22Rv1 (cell line): ENCODE measurements around the gene PNMA1.

Experiments used
- ZFX ChIP-seq: fragments of 450-650 bp; IDR thresholded peaks from 2 replicates; pipeline ENCODE4 v1.6.1; 2017; ENCODE audit warnings: antibody characterized with exemption, borderline replicate concordance
- TF ChIP-seq, protein P1 (sequence below): fragments of 450-650 bp; IDR thresholded peaks from 2 replicates; pipeline ENCODE4 v1.5.1; 2017; ENCODE audit warnings: mild to moderate bottlenecking

DNA sequence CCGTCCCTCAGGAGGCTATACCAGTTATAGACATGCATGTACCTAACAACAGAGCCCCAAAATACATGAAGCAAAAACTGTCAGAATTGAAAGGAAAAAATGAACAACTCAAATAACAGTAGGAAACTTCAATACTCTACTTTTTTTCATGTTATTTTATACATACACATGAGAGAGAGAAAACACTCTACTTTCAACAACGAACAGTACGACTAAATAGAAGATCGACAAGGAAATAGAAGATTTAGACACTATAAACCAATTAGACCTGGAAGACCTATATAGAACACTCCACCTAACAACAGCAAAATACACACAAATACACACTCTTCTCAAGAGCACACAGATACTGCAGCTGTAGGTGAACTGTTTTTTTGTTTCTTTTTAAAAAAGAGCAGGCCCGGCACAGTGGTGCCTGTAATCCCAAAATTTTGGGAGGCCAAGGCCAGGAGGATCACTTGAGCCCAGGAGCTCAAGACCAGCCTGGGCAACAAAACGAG is 34.7 kb upstream of the PNMA1 start:
- TF ChIP-seq, protein P1, sequence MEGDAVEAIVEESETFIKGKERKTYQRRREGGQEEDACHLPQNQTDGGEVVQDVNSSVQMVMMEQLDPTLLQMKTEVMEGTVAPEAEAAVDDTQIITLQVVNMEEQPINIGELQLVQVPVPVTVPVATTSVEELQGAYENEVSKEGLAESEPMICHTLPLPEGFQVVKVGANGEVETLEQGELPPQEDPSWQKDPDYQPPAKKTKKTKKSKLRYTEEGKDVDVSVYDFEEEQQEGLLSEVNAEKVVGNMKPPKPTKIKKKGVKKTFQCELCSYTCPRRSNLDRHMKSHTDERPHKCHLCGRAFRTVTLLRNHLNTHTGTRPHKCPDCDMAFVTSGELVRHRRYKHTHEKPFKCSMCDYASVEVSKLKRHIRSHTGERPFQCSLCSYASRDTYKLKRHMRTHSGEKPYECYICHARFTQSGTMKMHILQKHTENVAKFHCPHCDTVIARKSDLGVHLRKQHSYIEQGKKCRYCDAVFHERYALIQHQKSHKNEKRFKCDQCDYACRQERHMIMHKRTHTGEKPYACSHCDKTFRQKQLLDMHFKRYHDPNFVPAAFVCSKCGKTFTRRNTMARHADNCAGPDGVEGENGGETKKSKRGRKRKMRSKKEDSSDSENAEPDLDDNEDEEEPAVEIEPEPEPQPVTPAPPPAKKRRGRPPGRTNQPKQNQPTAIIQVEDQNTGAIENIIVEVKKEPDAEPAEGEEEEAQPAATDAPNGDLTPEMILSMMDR: no peak
- TF ChIP-seq ZFX: no peak
